Activated effector memory CD4-positive, alpha-beta T cell treated with Interleukin-2 at 50 U/mL for 16 hours (primary cell): Measurements from ENCODE around the gene ZNRF3.
"Not testable (repeated sequence)": the region's sequence is repeated elsewhere in the genome, so short reads cannot be mapped to it uniquely, and the experiment has no call there.

Experiments used
- DNase-seq: peaks from one replicate; pipeline ENCODE4 v3.0.0-alpha.2; 2020

ZNRF3 gene

GRCh38 chr22:28882878-28883656, at the start of gene ZNRF3:
TSS of gene ZNRF3 (plus strand) at chr22:28883572. CDS start at chr22:28883767, 195 bp downstream.
- DNase-seq: peak; percentile 82

GRCh38 chr22:28835630-28836189, 47.7 kb upstream of the ZNRF3 start:
- no peak for DNase-seq

- no peak for DNase-seq
Measured at GRCh38 chr22:28837640-28838039, 45.7 kb upstream of the ZNRF3 start.

- DNase-seq: no peak
Measured at GRCh38 chr22:28838971-28839370, 44.4 kb upstream of the ZNRF3 start.

- no peak for DNase-seq
Measured at GRCh38 chr22:28841111-28841510, 42.3 kb upstream of the ZNRF3 start.

- DNase-seq: no peak
Measured at GRCh38 chr22:28843633-28844032, 39.7 kb upstream of the ZNRF3 start.

GRCh38 chr22:28844277-28844676, 39.1 kb upstream of the ZNRF3 start:
- not testable (repeated sequence) for DNase-seq

- DNase-seq: no peak
Measured at GRCh38 chr22:28846994-28847393, 36.4 kb upstream of the ZNRF3 start.

GRCh38 chr22:28855355-28856094, 27.8 kb upstream of the ZNRF3 start:
- no peak for DNase-seq

- DNase-seq: no peak
Measured at GRCh38 chr22:28856095-28856455, 27.3 kb upstream of the ZNRF3 start.

GRCh38 chr22:28857288-28857687, 26.1 kb upstream of the ZNRF3 start:
- no peak for DNase-seq

GRCh38 chr22:28864878-28865596, 18.3 kb upstream of the ZNRF3 start:
- DNase-seq: no peak

GRCh38 chr22:28867191-28867590, 16.2 kb upstream of the ZNRF3 start:
- no peak for DNase-seq

GRCh38 chr22:28868389-28868788, 15.0 kb upstream of the ZNRF3 start:
- DNase-seq: not testable (repeated sequence)

GRCh38 chr22:28869736-28870135, 13.6 kb upstream of the ZNRF3 start:
- no peak for DNase-seq

GRCh38 chr22:28873183-28873963, 10.0 kb upstream of the ZNRF3 start:
- DNase-seq: no peak

GRCh38 chr22:28874061-28874460, 9.3 kb upstream of the ZNRF3 start:
- DNase-seq: no peak

GRCh38 chr22:28874811-28875320, 8.5 kb upstream of the ZNRF3 start:
- DNase-seq: no peak

GRCh38 chr22:28882545-28882877, 861 bp upstream of the ZNRF3 start:
- DNase-seq: no peak

- DNase-seq: no peak
Measured at GRCh38 chr22:28883657-28883916, 215 bp downstream of the ZNRF3 start.

- DNase-seq: peak; percentile 11
Measured at GRCh38 chr22:28883917-28884746, 760 bp downstream of the ZNRF3 start.
